Daoy (cell line): ENCODE data around the gene SYNGR2. TPM values are rescaled to one million over a fixed set of nuclear protein-coding genes. Genes with fewer than 3 reads are reported as not detected.

Experiments used
- DNase-seq: peaks from one replicate; pipeline ENCODE4 v3.0.0-alpha.2; 2015; ENCODE audit warnings: low read depth
- total RNA-seq: library from RNA; depleted of rRNA; stranded (reverse); fragments of >200 nt; shearing (Covaris generic); gene quantifications from 2 replicates; pipeline ENCODE4 v1.2.3, GENCODE V29; 2014; rRNA removed

The SYNGR2 gene, protein sequence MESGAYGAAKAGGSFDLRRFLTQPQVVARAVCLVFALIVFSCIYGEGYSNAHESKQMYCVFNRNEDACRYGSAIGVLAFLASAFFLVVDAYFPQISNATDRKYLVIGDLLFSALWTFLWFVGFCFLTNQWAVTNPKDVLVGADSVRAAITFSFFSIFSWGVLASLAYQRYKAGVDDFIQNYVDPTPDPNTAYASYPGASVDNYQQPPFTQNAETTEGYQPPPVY
- 14.8 and 19.4 TPM in 2 replicates for total RNA-seq

GRCh38 chr17:78168242-78168902 is at the start of gene SYNGR2:
Gene SYNGR2, plus strand, starts transcription at chr17:78168581. Its CDS starts 36 bp downstream, at chr17:78168617.
- DNase-seq, result peak; percentile 87

GRCh38 chr17:78118801-78119241 is 49.6 kb upstream of the SYNGR2 start:
- DNase-seq, result no peak

DNA sequence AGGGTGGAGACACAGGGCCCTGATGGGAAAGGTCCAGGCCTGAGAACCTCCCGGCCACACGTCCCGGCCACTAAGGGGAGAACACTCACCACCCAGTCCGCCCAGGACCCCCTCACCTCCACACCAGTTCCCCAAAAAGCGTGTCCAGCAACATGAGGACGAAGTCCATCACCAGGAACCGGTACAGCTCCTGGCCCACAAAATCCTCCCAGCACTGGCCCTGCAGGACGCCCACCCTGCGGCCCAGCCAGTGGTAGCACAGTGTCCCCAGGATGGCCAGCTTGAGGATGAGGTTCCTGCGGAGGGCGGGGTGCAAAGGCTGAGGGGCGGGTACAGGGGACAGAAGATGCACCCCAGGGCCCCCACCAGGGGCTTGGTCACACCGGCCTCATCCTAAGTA is 47.8 kb upstream of the SYNGR2 start:
- DNase-seq, result no peak

GRCh38 chr17:78120971-78121800 is 47.2 kb upstream of the SYNGR2 start:
- no peak for DNase-seq

DNA sequence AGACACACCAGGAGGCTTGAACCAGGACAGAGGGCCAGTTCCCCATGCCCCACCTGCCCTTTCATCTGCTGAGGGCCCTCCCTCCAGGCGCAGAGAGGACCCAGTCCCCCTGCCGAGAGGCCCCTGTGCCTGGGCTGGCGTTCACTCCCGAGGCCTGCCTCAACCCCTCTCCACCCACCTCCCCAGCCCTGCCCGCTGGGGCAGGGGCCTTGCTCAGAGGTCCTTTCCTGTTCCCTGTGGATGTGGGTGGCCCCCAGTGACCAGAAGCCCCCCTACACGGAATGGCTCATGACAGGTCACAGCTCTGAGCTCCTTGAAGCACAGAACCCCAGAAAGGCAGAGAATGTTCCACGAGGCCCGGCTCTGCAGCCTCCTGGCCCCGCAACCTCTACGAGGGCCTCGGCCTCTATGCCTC is 46.6 kb upstream of the SYNGR2 start:
- no peak for DNase-seq

DNA sequence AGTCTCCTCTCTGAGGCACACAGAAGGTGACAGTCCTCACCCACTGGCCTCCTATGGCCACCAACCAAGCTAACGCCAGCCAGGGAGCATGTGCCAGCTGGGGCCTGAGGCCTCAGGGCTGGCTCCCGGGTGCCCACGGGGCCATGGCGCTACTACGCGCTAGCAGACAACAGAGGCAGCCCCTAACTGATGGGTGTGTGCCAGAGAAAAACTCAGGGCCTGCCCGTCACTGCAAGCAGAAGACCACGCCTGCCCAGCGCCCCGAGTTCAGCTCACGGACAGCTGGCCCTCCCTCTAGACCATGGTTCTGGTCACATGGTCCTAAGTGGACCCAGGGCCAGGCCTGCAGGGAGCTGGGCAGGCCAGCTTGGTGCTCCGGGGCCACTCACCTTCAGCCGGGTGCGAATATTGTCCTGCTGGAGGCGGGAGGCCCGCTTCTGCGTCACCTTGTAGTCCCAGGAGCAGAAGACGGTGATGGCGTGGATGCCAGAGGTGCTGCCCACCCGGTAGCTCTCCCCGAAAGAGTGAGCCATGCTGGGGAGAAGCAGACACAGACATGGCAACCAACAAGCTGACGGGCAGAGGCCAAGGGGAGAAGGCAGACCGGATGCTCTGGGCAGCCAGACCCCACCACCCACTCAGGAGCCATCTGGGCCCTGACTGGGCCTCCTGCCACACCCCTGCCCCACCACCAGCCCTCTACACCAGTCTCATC is 46.0 kb upstream of the SYNGR2 start:
- no peak for DNase-seq

GRCh38 chr17:78122931-78123249 is 45.5 kb upstream of the SYNGR2 start:
- DNase-seq, result no peak

DNA sequence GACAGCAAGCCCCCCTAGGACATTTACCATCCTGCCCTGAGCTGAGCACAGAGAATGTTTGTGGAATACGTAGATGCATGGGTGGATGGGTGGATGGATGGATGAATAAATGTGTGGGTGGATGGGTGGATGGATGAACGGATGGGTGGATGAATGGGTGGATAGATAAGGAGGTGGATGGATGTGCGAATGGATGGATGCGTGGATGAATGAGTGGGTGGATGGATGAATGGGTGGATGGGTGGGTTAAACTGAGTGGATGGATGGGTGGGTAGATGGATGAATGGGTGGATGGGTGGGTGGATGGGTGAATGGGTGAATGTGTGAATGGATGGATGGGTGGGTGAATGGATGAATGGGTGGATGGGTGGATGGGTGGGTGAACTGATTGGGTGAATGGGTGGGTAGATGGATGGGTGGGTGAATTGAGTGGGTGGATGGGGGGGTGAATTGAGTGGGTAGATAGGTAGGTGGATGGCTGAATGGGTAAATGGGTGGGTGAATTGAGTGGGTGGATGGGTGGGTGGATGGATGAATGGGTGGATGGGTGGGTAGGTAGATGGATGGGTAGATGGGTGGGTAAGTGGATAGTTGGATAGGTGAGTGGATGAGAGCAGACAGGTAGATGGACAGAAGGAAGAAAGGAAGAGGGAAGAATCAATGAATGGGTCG is 45.0 kb upstream of the SYNGR2 start:
- no peak for DNase-seq

GRCh38 chr17:78124081-78124835 is 44.1 kb upstream of the SYNGR2 start:
- no peak for DNase-seq

DNA sequence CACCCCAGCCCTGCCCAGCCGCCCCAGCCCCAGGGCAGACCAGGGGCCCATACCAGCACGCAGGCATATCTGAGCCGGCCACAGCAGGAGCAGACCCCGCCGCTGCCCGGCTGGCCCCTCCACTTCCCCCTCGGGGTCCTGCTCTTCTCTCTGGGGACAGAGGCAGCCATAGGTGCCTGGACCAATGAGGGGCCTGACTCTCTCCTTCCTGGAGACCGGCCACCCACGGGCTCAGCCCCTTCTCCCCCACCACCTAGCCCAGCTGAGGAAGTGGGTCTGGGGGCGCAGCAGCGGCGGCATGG is 43.6 kb upstream of the SYNGR2 start:
- DNase-seq, result no peak

- DNase-seq, result no peak
Measured at GRCh38 chr17:78125138-78125913, 43.1 kb upstream of the SYNGR2 start.

GRCh38 chr17:78125976-78126894 is 42.1 kb upstream of the SYNGR2 start:
- DNase-seq, result no peak

GRCh38 chr17:78126895-78127238 is 41.5 kb upstream of the SYNGR2 start:
- no peak for DNase-seq

- no peak for DNase-seq
Measured at GRCh38 chr17:78127239-78127887, 41.0 kb upstream of the SYNGR2 start.

- DNase-seq, result no peak
Measured at GRCh38 chr17:78127888-78128550, 40.4 kb upstream of the SYNGR2 start.

- DNase-seq, result peak; percentile 49
Measured at GRCh38 chr17:78128551-78129350, 39.6 kb upstream of the SYNGR2 start, which contains the start of gene TMC6. Gene TMC6, minus strand, starts transcription at chr17:78128755. Its CDS starts 1,923 bp downstream, at chr17:78126832.
